GM12872 (cell line): ENCODE results near the gene CT83.

Experiments
- CTCF ChIP-seq: IDR thresholded peaks from 3 replicates; pipeline ENCODE4 v1.5.1; 2011; ENCODE audit warnings: low read depth, mild to moderate bottlenecking, low read length, moderate library complexity; ENCODE audit not compliant: insufficient read depth

CT83 gene

GRCh38 chrX:116462822-116463221, at the start of gene CT83:
TSS of gene CT83 (minus strand) at chrX:116462976. CDS start at chrX:116462856, 120 bp downstream.
- no peak for TF ChIP-seq CTCF

GRCh38 chrX:116499780-116500179, 37.0 kb upstream of the CT83 start:
- no peak for TF ChIP-seq CTCF

GRCh38 chrX:116493271-116493670, 30.5 kb upstream of the CT83 start:
- TF ChIP-seq CTCF: no peak

GRCh38 chrX:116490104-116490503, 27.3 kb upstream of the CT83 start:
- no peak for TF ChIP-seq CTCF

- no peak for TF ChIP-seq CTCF
These were observed 17.3 kb upstream of the CT83 start for GRCh38 chrX:116480059-116480458.

- TF ChIP-seq CTCF: no peak
These were observed 13.6 kb downstream of the CT83 start for GRCh38 chrX:116449156-116449555.

- no peak for TF ChIP-seq CTCF
These were observed 26.4 kb downstream of the CT83 start, which contains the start of gene SLC6A14 for GRCh38 chrX:116436358-116436816. TSS of gene SLC6A14 (plus strand) at chrX:116436606. CDS start at chrX:116436710, 104 bp downstream.

- TF ChIP-seq CTCF: no peak
These were observed 27.2 kb downstream of the CT83 start for GRCh38 chrX:116435597-116435996.
